GM13977 (cell line): ENCODE results near the gene HBD.

Experiments used
- DNase-seq: peaks from one replicate; pipeline ENCODE4 v3.0.0; 2012; ENCODE audit warnings: low spot score
- in situ Hi-C: fragments of 300-500 bp; cut with MboI; formaldehyde crosslinking; loops from one replicate; pipeline ENCODE4 v1.12.0; 2022; ENCODE audit warnings: low sequenced_read_pairs, low pct_unique_long_range_greater_than_20kb, mixed read lengths, inconsistent platforms; ENCODE audit not compliant: unreplicated experiment
- TF ChIP-seq, protein P1 (sequence below): IDR thresholded peaks from 2 replicates; pipeline ENCODE4 v1.5.1; 2012; ENCODE audit warnings: mild to moderate bottlenecking, control low read depth; ENCODE audit not compliant: insufficient read depth; ENCODE audit errors: extremely low read depth, missing control alignments

HBD gene

DNA sequence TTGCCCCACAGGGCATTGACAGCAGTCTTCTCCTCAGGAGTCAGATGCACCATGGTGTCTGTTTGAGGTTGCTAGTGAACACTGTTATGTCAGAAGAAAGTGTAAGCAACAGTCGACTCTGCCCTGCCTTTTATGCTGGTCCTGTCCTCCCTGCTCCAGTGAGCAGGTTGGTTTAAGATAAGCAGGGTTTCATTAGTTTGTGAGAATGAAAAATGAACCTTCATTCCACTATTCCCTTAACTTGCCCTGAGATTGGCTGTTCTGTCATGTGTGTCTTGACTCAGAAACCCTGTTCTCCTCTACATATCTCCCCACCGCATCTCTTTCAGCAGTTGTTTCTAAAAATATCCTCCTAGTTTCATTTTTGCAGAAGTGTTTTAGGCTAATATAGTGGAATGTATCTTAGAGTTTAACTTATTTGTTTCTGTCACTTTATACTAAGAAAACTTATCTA lies at the start of gene HBD:
HBD (minus strand) TSS at position 103 of the 454 bp plus-strand sequence; CDS start at position 53, 50 bp downstream.
- peak; percentile 7 for DNase-seq
- TF ChIP-seq, protein P1, sequence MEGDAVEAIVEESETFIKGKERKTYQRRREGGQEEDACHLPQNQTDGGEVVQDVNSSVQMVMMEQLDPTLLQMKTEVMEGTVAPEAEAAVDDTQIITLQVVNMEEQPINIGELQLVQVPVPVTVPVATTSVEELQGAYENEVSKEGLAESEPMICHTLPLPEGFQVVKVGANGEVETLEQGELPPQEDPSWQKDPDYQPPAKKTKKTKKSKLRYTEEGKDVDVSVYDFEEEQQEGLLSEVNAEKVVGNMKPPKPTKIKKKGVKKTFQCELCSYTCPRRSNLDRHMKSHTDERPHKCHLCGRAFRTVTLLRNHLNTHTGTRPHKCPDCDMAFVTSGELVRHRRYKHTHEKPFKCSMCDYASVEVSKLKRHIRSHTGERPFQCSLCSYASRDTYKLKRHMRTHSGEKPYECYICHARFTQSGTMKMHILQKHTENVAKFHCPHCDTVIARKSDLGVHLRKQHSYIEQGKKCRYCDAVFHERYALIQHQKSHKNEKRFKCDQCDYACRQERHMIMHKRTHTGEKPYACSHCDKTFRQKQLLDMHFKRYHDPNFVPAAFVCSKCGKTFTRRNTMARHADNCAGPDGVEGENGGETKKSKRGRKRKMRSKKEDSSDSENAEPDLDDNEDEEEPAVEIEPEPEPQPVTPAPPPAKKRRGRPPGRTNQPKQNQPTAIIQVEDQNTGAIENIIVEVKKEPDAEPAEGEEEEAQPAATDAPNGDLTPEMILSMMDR, result no peak
- in situ Hi-C loops, result no loop called here

DNA sequence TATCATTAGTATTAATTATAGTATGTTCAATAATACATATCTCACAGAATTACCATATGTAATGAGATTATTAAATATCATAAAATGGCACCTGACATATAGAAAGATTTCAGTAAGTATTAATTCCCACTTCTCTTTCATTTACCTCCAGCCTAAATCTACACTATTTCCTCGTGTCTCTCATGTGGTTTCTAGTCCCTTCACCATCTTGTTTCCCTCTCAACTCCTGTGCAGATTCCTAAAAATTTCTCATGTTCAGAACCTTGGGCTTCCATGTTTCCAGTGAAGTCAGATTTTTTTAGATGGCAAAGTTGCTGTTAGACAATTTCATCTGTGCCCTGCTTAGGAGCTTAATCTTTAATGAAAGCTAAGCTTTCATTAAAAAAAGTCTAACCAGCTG lies 49.6 kb upstream of the HBD start:
- in situ Hi-C loops, result no loop called here
- TF ChIP-seq, protein P1, result no peak
- DNase-seq, result no peak

DNA sequence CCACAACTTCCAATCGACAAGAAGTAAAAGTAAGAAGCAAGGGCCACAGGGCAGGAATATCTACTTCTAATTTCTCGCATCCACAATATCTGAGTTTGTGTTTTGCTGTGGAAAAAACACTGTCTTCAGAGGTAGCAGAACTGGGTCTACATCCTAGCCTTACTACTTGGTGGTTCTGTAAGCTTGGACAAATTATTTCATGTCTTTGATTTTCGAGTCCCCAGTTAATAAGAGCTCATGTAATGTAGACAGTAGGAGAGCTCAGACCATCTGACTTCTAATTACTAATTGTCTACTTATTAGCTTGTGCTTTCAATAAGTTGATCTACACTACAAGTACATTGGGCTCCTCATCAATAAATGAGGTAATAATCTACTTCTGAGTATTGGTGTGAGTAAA lies 48.8 kb upstream of the HBD start:
- TF ChIP-seq, protein P1, result no peak
- no peak for DNase-seq
- in situ Hi-C loops, result no loop called here

DNA sequence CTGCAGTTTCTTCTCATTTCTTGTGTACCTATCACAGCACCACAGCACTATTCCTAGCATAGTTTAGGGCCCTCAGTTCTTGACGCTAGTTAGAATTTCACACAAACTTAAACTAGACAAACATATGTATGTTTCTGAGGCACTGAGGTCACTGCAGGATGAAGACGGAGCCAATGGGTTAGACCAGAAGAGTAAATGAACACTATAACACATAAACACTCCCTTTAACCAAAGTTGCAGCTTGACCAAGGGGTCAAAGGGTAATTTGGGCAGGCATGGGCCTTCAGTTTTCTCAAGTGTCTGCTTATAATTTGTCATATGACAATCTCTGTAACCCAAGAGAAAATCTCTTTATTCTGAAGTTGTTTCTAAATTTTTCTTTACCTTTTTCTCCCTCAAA lies 48.3 kb upstream of the HBD start:
- no peak for DNase-seq
- TF ChIP-seq, protein P1, result no peak
- in situ Hi-C loops, result no loop called here

DNA sequence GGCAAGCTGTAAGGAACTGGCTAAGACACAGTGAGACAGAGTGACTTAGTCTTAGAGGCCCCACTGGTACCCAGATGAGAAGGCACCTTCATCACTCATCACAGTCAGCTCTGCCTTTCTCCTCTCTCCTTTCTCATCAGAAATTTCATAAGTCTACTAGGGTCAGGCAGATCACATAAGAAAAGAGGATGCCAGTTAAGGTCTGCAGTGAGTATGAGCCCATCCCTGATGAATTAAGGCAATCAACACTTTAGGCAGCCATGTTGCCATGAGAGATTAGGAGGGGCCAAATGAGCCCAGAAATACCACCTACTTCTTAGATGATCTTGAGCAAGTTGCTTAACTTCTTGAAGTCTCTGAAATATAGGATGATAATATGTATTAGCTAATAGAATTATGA lies 47.3 kb upstream of the HBD start:
- DNase-seq, result no peak
- TF ChIP-seq, protein P1, result no peak
- in situ Hi-C loops, result no loop called here

DNA sequence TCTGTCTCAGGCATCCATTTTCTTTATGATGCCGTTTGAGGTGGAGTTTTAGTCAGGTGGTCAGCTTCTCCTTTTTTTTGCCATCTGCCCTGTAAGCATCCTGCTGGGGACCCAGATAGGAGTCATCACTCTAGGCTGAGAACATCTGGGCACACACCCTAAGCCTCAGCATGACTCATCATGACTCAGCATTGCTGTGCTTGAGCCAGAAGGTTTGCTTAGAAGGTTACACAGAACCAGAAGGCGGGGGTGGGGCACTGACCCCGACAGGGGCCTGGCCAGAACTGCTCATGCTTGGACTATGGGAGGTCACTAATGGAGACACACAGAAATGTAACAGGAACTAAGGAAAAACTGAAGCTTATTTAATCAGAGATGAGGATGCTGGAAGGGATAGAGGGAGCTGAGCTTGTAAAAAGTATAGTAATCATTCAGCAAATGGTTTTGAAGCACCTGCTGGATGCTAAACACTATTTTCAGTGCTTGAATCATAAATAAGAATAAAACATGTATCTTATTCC lies 46.4 kb upstream of the HBD start:
- DNase-seq, result peak; percentile 51
- in situ Hi-C loops, result no loop called here
- TF ChIP-seq, protein P1, result no peak
